Prostate gland (tissue), 2 donors: ENCODE data around the gene SEMA5A.

Source experiments
- POLR2A ChIP-seq: fragments of 450-650 bp; IDR thresholded peaks from one replicate; pipeline ENCODE4 v1.6.1; 2016; ENCODE audit warnings: antibody characterized with exemption, mild to moderate bottlenecking
- POLR2AphosphoS5 ChIP-seq: sonication (generic); formaldehyde crosslinking; IDR thresholded peaks from one replicate; pipeline ENCODE4 v1.6.1; 2017; ENCODE audit warnings: antibody characterized with exemption
- TF ChIP-seq, protein P1 (sequence below), 4 experiments: fragments of 200-600 bp in 2 of 4; fragments of 450-650 bp in 2 of 4; sonication (generic) in 2 of 4; IDR thresholded peaks; 1 replicate in 3 of 4; 2 replicates in 1 of 4; pipeline ENCODE4 v1.5.1; 2016 to 2019; ENCODE audit warnings: antibody characterized with exemption in 4 of 4, mild to moderate bottlenecking in 2 of 4, moderate library complexity in 2 of 4

DNA sequence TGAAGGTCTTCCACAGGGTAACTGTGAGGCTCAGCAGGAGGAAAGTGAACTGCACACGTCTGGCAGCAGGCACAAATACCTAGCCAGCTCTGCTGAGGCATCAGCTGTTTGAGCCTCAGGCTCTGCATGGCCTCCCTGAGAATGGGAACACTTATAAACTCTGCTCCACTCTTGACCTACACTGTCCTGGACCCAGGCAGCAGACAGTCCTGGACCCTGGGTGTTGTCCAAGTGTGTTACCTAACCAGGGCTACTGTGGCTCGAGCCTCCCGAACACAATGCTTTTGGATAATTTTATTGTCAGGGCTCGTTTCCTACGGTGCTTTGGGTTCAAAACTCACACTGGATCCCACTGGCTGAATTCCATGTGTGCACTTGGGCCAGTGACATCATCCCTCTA is 497.9 kb downstream of the SEMA5A start:
- TF ChIP-seq, protein P1, sequence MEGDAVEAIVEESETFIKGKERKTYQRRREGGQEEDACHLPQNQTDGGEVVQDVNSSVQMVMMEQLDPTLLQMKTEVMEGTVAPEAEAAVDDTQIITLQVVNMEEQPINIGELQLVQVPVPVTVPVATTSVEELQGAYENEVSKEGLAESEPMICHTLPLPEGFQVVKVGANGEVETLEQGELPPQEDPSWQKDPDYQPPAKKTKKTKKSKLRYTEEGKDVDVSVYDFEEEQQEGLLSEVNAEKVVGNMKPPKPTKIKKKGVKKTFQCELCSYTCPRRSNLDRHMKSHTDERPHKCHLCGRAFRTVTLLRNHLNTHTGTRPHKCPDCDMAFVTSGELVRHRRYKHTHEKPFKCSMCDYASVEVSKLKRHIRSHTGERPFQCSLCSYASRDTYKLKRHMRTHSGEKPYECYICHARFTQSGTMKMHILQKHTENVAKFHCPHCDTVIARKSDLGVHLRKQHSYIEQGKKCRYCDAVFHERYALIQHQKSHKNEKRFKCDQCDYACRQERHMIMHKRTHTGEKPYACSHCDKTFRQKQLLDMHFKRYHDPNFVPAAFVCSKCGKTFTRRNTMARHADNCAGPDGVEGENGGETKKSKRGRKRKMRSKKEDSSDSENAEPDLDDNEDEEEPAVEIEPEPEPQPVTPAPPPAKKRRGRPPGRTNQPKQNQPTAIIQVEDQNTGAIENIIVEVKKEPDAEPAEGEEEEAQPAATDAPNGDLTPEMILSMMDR (IDR thresholded peaks at IDR 0.05): no peak
- no peak for TF ChIP-seq POLR2AphosphoS5
- TF ChIP-seq POLR2A: no peak
